ENCODE results near the gene ETS2.
"Not testable (repeated sequence)": the region's sequence is repeated elsewhere in the genome, so short reads cannot be mapped to it uniquely, and the experiment has no call there.

The ETS2 gene

DNA sequence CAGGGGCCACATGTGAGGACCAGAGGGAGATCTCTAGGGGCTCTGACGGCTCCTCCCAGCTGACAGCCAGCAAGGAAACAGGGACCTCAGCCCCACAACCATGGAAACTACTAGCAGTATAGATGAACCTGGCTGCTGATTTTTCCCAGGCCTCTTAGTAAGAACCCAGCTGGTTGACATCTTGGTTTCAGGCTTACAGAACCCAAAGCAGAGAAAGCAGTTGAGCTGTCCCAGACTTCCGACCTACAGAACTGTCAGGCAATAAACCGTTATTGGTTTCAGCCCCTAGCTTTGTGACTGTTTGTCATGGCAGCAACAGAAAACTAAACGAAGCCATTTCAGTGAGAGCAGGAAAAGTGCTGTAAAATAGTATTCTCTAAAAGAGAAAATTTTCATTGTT is 36.4 kb downstream of the ETS2 start:
- DNase-seq (ENCODE audit: low spot score in 2 of 2) = peak in 1 of 2 donors; percentile 1
- peaks cover 16% of the 10 kb centered on the region for H3K27me3 Mint-ChIP-seq
- no peak for ATAC-seq (replicated peaks; ENCODE audit: extremely low read depth, poor library complexity, severe bottlenecking)
- H3K36me3 Mint-ChIP-seq (ENCODE audit: insufficient read depth) = peaks cover 1% of the 10 kb centered on the region
- H3K27ac Mint-ChIP-seq (ENCODE audit: low read depth) = no peak overlapping the region
- no peak overlapping the region for H3K4me3 Mint-ChIP-seq
- no peaks in the 10 kb centered on the region for H3K4me1 Mint-ChIP-seq
- no peaks in the 10 kb centered on the region for H3K9me3 Mint-ChIP-seq

DNA sequence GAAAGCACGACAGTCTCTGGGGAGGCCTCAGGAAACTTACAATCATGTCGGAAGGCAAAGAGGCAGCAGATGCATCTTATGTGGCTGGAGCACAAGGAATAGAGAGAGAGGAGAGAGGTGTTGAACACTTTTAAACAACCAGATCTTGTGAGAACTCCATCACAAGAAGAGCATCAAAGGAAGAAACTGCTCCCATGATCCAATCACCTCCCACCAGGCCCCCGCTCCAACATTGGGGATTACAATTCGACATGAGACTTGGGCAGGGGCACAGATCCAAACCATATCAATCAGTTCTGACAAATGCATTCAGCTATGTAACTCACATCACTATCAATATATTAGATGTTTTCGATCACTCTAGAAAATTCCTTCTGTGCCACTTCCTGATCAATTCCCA is 37.6 kb downstream of the ETS2 start:
- H3K27me3 Mint-ChIP-seq = peaks cover 16% of the 10 kb centered on the region
- no peaks in the 10 kb centered on the region for H3K9me3 Mint-ChIP-seq
- ATAC-seq (replicated peaks; ENCODE audit: extremely low read depth, poor library complexity, severe bottlenecking) (no peak), DNase-seq (ENCODE audit: low spot score in 2 of 2) (no peak)
- H3K27ac Mint-ChIP-seq (ENCODE audit: low read depth) = no peak overlapping the region
- no peak overlapping the region for H3K4me3 Mint-ChIP-seq
- H3K36me3 Mint-ChIP-seq (ENCODE audit: insufficient read depth) = peaks cover 1% of the 10 kb centered on the region
- no peaks in the 10 kb centered on the region for H3K4me1 Mint-ChIP-seq

DNA sequence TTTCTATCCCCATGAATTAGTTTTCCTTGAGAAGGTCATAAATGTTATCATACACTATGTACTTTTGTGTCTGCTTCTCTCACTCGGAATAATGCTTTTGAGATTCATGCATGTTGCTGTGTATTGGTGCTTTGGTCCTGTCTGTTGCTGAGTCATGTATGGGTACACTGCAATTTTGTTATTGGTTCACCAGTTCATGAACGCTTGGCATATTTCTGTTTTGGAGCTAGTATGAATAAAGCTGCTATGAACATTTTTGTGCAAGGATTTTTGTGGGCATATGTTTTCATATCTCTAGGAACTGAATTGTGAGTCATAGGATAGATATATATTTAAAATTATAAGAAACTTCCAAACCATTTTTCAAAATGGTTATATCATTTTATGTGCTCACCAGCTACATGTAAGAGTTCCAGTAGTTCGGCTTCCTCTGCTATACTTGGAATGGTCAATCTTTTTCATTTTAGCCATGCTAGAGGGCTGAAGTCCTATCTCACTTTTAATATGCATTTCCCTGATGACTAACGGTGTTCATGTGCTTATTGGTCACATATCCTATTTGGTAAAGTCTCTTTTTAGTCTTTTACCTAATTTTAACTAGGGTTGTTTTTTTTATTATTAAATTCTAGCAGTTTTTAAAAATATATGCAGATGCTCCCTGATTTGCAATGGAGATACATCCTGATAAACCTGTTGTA is 38.2 kb downstream of the ETS2 start:
- H3K27me3 Mint-ChIP-seq = peaks cover 19% of the 10 kb centered on the region
- no peak for ATAC-seq (replicated peaks; ENCODE audit: extremely low read depth, poor library complexity, severe bottlenecking)
- no peak overlapping the region for H3K27ac Mint-ChIP-seq (ENCODE audit: low read depth)
- no peaks in the 10 kb centered on the region for H3K4me1 Mint-ChIP-seq
- H3K36me3 Mint-ChIP-seq (ENCODE audit: insufficient read depth) = no peaks in the 10 kb centered on the region
- no peak for DNase-seq (ENCODE audit: low spot score in 2 of 2)
- H3K9me3 Mint-ChIP-seq = no peaks in the 10 kb centered on the region
- H3K4me3 Mint-ChIP-seq = no peak overlapping the region

DNA sequence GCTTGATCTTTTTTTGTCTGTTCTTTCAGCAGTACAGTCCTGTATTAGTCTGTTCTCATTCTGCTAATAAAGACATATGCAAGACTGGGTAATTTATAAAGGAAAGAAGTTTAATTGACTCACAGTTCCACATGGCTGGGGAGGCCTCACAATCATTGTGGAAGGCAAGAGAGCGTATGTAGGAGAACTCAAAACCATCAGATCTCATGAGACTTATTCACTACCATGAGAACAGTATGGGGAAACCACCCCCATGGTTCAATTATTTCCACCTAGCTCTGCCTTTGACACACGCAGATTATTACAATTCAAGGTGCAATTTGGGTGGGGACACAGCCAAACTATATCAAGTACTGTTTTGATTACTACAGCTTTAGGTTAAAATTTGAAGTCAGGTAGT is 39.6 kb downstream of the ETS2 start:
- not testable (repeated sequence) for H3K4me3 Mint-ChIP-seq; H3K9me3 Mint-ChIP-seq; ATAC-seq (replicated peaks; ENCODE audit: extremely low read depth, poor library complexity, severe bottlenecking); H3K36me3 Mint-ChIP-seq (ENCODE audit: insufficient read depth); DNase-seq (ENCODE audit: low spot score in 2 of 2); H3K27ac Mint-ChIP-seq (ENCODE audit: low read depth); H3K4me1 Mint-ChIP-seq
- H3K27me3 Mint-ChIP-seq = peaks cover 33% of the 10 kb centered on the region

DNA sequence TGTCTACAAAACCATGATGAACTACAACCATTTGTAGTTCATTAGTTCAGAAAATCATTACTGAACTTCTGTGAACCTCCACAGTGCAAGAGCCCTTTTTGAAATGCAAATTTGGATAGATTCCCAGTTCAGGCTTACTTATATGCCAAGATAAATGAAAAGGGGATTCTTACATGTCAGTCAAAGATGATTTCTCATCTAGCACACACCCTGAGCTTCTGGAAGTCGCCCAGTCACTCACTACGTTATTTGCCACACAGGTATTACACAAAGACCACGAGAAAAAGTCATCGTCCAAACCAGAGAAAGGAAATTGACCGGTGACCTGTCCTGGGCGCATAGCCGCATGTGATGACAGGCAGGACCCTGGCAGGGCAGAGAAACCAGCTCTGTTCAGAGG is 41.8 kb downstream of the ETS2 start:
- Mint-ChIP-seq H3K9me3 (no peaks in the 10 kb centered on the region), H3K36me3 (ENCODE audit: insufficient read depth) (no peaks in the 10 kb centered on the region), H3K27ac (ENCODE audit: low read depth) (no peak overlapping the region), H3K27me3 (peaks cover 39% of the 10 kb centered on the region), H3K4me1 (no peaks in the 10 kb centered on the region), H3K4me3 (no peak overlapping the region)
- DNase-seq (ENCODE audit: low spot score in 2 of 2) (no peak), ATAC-seq (replicated peaks; ENCODE audit: extremely low read depth, poor library complexity, severe bottlenecking) (no peak)

DNA sequence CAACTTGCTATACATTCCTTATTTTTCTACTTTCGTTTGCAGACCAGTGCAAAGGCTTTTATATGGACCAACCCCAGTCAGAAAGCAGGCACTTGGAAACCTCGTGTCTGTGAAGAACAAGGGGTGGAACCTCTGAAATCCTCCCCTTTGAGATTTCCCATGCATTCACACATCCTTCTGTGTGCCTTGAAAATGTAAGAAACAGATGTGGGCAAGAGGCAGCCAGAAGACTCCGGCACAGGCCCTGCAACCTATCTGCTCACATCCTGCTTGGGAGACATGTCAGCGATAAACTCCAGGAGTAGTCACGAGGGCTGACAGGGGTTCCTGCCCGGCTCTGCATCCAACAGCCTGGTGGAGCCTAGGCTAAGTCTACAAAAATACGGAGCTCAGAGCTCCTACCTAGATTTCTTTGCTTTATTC is 42.5 kb downstream of the ETS2 start:
- Mint-ChIP-seq H3K9me3 (no peaks in the 10 kb centered on the region), H3K36me3 (ENCODE audit: insufficient read depth) (no peaks in the 10 kb centered on the region), H3K4me1 (no peaks in the 10 kb centered on the region), H3K27ac (ENCODE audit: low read depth) (no peak overlapping the region), H3K27me3 (peaks cover 43% of the 10 kb centered on the region), H3K4me3 (no peak overlapping the region)
- ATAC-seq (replicated peaks; ENCODE audit: extremely low read depth, poor library complexity, severe bottlenecking) = no peak
- DNase-seq (ENCODE audit: low spot score in 2 of 2) = no peak

DNA sequence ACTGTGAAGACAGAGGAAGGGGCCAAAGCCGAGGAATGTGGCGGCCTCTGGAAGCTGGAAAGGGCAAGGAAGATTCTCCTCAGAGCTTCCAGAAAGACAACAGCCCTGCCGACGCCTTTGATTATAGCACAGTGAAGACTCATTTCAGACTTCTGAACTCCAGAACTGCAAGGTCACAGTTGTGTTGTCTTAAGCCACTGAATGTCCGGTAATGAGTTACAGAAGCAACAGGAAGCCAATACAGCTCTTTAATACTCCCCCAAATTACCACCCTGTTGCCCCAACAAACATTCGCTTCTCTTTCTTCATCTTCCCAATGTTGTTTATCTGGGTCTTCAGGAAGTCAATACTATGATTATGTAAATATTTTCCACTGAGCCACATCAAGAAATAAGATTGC is 44.0 kb downstream of the ETS2 start:
- Mint-ChIP-seq H3K27me3 (peaks cover 53% of the 10 kb centered on the region), H3K9me3 (no peaks in the 10 kb centered on the region), H3K27ac (ENCODE audit: low read depth) (no peak overlapping the region), H3K4me3 (no peak overlapping the region), H3K36me3 (ENCODE audit: insufficient read depth) (no peaks in the 10 kb centered on the region), H3K4me1 (no peaks in the 10 kb centered on the region)
- no peak for DNase-seq (ENCODE audit: low spot score in 2 of 2)
- no peak for ATAC-seq (replicated peaks; ENCODE audit: extremely low read depth, poor library complexity, severe bottlenecking)

DNA sequence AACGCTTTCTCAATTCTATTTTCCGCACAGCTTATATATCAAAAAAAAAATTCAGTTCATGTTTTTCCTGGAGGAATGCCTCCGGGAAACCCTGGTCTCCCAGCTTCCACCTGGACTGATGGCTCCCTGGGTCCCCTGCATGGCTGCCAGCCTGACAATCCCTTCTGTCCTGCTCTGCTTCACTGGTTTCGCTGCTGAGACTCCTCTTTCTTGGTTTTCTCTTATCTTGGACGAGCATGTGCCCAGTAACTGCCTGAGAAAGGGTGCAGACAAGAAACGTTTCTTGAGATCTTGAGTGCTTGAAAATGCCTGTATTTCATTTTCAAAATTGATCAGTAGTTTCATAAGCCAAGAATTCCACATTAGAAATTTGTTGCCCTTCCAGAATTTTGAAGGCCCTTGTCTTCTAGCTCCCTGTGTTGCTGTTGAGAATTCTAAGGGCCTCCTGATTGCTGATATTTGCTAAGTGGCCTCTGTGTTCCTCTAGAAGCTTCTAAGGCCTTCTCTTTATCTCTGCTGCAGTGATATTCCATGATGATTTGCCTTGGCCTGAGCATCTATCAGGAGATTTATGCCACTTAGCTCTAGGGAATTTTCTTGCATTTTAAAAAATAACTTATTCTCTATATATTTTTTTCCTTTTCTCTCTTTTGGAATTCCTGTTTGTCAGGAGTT is 44.7 kb downstream of the ETS2 start:
- DNase-seq (ENCODE audit: low spot score in 2 of 2) = no peak
- Mint-ChIP-seq H3K36me3 (ENCODE audit: insufficient read depth) (no peaks in the 10 kb centered on the region), H3K27me3 (peaks cover 57% of the 10 kb centered on the region), H3K4me3 (no peak overlapping the region), H3K4me1 (no peaks in the 10 kb centered on the region), H3K27ac (ENCODE audit: low read depth) (no peak overlapping the region), H3K9me3 (no peaks in the 10 kb centered on the region)
- ATAC-seq (replicated peaks; ENCODE audit: extremely low read depth, poor library complexity, severe bottlenecking) = no peak

DNA sequence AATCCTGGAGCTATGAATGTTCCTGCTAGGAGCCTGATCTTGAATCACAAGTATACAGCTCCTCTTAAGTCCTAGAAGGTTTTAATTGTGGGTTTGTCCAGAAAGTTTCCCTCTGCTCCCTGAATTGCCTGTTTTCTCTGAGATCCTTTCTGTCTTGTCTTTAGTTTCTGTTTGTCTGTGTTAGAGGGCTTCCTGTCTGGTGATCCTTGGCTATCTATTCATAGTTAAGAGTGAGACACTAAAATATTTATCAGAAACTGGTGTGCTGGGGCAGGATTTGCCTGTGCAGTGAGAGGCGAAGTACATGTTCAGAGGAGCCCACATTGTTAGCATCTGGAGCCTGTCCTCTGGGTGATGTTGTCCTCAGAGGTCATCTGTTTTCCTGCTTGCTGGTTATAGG is 45.4 kb downstream of the ETS2 start:
- H3K4me3 Mint-ChIP-seq = no peak overlapping the region
- peaks cover 1% of the 10 kb centered on the region for H3K36me3 Mint-ChIP-seq (ENCODE audit: insufficient read depth)
- H3K4me1 Mint-ChIP-seq = no peaks in the 10 kb centered on the region
- ATAC-seq (replicated peaks; ENCODE audit: extremely low read depth, poor library complexity, severe bottlenecking) (no peak), DNase-seq (ENCODE audit: low spot score in 2 of 2) (no peak)
- H3K27ac Mint-ChIP-seq (ENCODE audit: low read depth) = no peak overlapping the region
- peaks cover 57% of the 10 kb centered on the region for H3K27me3 Mint-ChIP-seq
- no peaks in the 10 kb centered on the region for H3K9me3 Mint-ChIP-seq

DNA sequence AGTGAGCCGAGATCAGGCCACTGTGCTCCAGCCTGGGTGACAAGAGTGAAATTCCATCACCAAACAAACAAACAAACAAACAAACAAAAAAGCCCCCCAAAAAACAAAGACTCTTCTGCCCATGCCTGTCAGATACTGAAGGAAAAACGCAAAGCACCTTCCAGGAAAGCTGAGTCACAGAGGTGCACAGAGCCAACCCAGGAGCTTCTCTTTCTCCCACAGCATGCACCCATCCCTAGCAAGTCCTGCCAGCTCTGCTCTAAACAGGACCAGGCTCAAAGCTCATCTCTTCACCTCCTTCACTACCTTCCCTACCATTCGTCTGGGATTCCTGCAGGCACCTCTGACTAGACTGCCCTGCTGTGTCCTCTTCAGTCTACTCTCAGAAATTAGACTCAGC is 46.5 kb downstream of the ETS2 start:
- Mint-ChIP-seq H3K27ac (ENCODE audit: low read depth) (no peak overlapping the region), H3K9me3 (no peaks in the 10 kb centered on the region), H3K36me3 (ENCODE audit: insufficient read depth) (peaks cover 1% of the 10 kb centered on the region), H3K4me1 (no peaks in the 10 kb centered on the region), H3K4me3 (no peak overlapping the region), H3K27me3 (peaks cover 57% of the 10 kb centered on the region)
- no peak for DNase-seq (ENCODE audit: low spot score in 2 of 2)
- ATAC-seq (replicated peaks; ENCODE audit: extremely low read depth, poor library complexity, severe bottlenecking) = no peak

DNA sequence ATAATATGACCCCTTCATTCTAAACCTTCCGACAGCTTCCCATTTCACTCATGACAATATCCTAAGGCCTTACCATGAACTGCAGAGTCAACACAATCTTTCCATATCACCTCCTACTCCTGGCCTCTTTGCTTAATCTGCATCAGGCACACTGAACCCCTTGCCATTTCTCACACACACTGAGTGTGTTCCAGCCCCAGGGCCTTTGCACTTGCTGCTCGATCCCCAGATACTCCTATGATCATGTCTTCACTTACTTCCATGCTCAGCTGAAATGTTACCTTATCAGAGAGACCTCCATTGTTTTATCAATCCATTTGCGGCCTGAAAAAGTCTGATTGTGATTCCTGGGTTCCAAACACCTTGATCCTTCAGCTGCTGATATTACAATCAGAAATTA is 47.0 kb downstream of the ETS2 start:
- Mint-ChIP-seq H3K27ac (ENCODE audit: low read depth) (no peak overlapping the region), H3K4me1 (no peaks in the 10 kb centered on the region), H3K27me3 (peaks cover 57% of the 10 kb centered on the region), H3K36me3 (ENCODE audit: insufficient read depth) (peaks cover 1% of the 10 kb centered on the region), H3K4me3 (no peak overlapping the region), H3K9me3 (no peaks in the 10 kb centered on the region)
- DNase-seq (ENCODE audit: low spot score in 2 of 2) (no peak), ATAC-seq (replicated peaks; ENCODE audit: extremely low read depth, poor library complexity, severe bottlenecking) (no peak)

DNA sequence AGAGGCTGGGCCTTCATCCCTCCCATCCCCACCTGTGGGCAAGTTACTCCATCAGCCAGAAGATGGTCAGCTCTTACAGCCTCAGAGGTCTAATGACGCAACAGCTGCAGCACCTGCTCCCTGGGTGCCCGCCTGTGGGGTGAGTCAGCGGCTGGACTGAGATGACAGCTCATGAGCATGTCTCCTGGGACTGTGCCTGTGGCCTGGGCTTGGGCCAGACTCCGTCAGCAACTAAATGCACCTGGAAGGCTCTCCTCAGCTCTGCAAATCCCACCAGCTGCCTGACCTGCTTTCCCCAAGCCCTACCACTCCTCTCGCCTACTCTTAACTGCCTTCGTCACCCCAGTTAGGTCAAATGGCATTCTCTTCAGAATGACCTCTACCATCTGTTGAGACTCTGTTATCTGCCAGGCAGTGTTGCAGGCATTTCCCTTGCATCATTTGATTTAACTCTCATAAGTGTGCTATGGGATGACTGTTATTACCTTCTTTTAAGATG is 47.7 kb downstream of the ETS2 start:
- H3K36me3 Mint-ChIP-seq (ENCODE audit: insufficient read depth) = peaks cover 1% of the 10 kb centered on the region
- H3K27me3 Mint-ChIP-seq = peaks cover 59% of the 10 kb centered on the region
- no peak overlapping the region for H3K4me3 Mint-ChIP-seq
- DNase-seq (ENCODE audit: low spot score in 2 of 2) (no peak), ATAC-seq (replicated peaks; ENCODE audit: extremely low read depth, poor library complexity, severe bottlenecking) (no peak)
- H3K9me3 Mint-ChIP-seq = no peaks in the 10 kb centered on the region
- H3K4me1 Mint-ChIP-seq = no peaks in the 10 kb centered on the region
- H3K27ac Mint-ChIP-seq (ENCODE audit: low read depth) = no peak overlapping the region

DNA sequence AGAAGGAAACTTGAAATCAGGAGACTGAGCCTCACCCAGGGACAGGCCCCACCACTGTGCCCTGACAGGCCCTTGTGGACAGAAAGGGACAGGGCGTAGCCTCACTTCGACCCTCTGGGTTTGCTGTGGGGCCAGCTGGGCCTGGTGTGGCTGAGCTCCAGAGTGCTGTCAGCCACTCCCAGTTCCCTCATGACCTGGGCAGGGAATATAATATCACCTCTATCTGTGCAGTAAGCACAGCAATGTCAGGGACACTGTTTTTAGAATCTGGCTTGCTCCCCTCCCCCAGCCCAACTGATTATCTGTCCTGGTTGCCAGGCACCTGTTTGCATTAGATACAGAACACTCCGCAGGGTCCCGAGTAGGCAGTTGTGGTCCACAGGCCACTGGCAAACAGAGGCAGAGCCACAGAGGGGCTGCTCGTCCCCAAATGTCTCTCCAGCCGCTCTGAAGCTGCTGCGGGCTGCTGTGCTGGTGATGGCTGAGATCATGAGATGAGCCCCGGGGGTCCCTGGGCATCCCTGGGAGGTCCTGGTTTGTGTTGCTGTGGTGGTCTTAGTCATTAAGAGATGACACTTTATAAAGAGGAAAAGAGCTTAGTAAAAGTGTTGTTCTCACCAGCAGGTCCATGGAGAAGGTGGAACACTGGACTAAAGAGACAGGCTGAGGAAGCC is 51.6 kb downstream of the ETS2 start:
- Mint-ChIP-seq H3K36me3 (ENCODE audit: insufficient read depth) (peaks cover 1% of the 10 kb centered on the region), H3K27me3 (peaks cover 51% of the 10 kb centered on the region), H3K4me1 (no peaks in the 10 kb centered on the region), H3K4me3 (no peak overlapping the region), H3K27ac (ENCODE audit: low read depth) (no peak overlapping the region), H3K9me3 (no peaks in the 10 kb centered on the region)
- ATAC-seq (replicated peaks; ENCODE audit: extremely low read depth, poor library complexity, severe bottlenecking) (no peak), DNase-seq (ENCODE audit: low spot score in 2 of 2) (no peak)

All from central memory CD8-positive, alpha-beta T cell (primary cell).